CD14-positive monocyte (primary cell): Measurements from ENCODE around the gene SULT1A2. TPM values are rescaled to one million over a fixed set of nuclear protein-coding genes. Genes with fewer than 3 reads are reported as not detected.
"Not testable (repeated sequence)": the region's sequence is repeated elsewhere in the genome, so short reads cannot be mapped to it uniquely, and the experiment has no call there.

Experiments
- DNase-seq, 3 donors: peaks; one replicate each; pipeline ENCODE4 v3.0.0-alpha.2; 2011 to 2022
- H2AFZ ChIP-seq: 2 replicates; pipeline ENCODE4 v1.6.0; 2012; ENCODE audit warnings: mild to moderate bottlenecking, low read depth, low read length, inconsistent platforms; ENCODE audit not compliant: insufficient read depth, poor library complexity, severe bottlenecking
- H3K27ac ChIP-seq, 2 donors: 1 replicate in 1 of 2; 2 replicates in 1 of 2; pipeline ENCODE4 v1.5.1; 2012 to 2013; ENCODE audit warnings: low read length in 2 of 2, control low read depth in 1 of 2, inconsistent platforms in 1 of 2, low read depth in 1 of 2, mild to moderate bottlenecking in 1 of 2
- H3K27me3 ChIP-seq, 2 donors: one replicate each; pipeline versions ENCODE4 v1.6.0 to v1.6.1; 2011 to 2013; ENCODE audit warnings: low read length in 2 of 2; ENCODE audit not compliant: control insufficient read depth in 2 of 2, insufficient read depth in 2 of 2
- H3K36me3 ChIP-seq, 2 donors: replicated peaks in 1 of 2; 1 replicate in 1 of 2; 2 replicates in 1 of 2; pipeline versions ENCODE4 v1.5.1 to v1.6.1; 2012 to 2013; ENCODE audit warnings: low read length in 2 of 2, control low read depth in 1 of 2, inconsistent platforms in 1 of 2, mild to moderate bottlenecking in 1 of 2; ENCODE audit not compliant: insufficient read depth in 2 of 2, control insufficient read depth in 1 of 2
- H3K4me1 ChIP-seq, 2 donors: 1 replicate in 1 of 2; 2 replicates in 1 of 2; pipeline versions ENCODE4 v1.5.1 to v1.6.1; 2012 to 2013; ENCODE audit warnings: low read length in 2 of 2, control low read depth in 1 of 2, inconsistent platforms in 1 of 2, mild to moderate bottlenecking in 1 of 2, moderate library complexity in 1 of 2; ENCODE audit not compliant: insufficient read depth in 2 of 2, control insufficient read depth in 1 of 2
- H3K4me2 ChIP-seq: replicated peaks from 2 replicates; pipeline ENCODE3; 2012; ENCODE audit warnings: low read length, moderate library complexity, mild to moderate bottlenecking; ENCODE audit not compliant: poor library complexity, severe bottlenecking; ENCODE audit errors: extremely low read depth
- H3K4me3 ChIP-seq, 3 experiments: fragments of 200-600 bp in 1 of 3; sonication (generic) in 1 of 3; replicated peaks in 1 of 3; 1 replicate in 2 of 3; 2 replicates in 1 of 3; pipeline ENCODE4 v1.5.1; 2011 to 2013; ENCODE audit warnings: low read length in 3 of 3, mild to moderate bottlenecking in 3 of 3, control low read depth in 2 of 3, low read depth in 2 of 3, inconsistent platforms in 1 of 3, moderate library complexity in 1 of 3
- H3K79me2 ChIP-seq: 2 replicates; pipeline ENCODE4 v1.6.0; 2012; ENCODE audit warnings: mild to moderate bottlenecking, control low read depth, inconsistent platforms, low read length, moderate library complexity; ENCODE audit not compliant: insufficient read depth
- H3K9ac ChIP-seq: 2 replicates; pipeline ENCODE4 v1.6.0; 2017; ENCODE audit warnings: low read length, mild to moderate bottlenecking; ENCODE audit not compliant: insufficient read depth, poor library complexity, severe bottlenecking
- H3K9me3 ChIP-seq, 2 donors: replicated peaks in 1 of 2; 1 replicate in 1 of 2; 2 replicates in 1 of 2; pipeline versions ENCODE4 v1.5.1 to v1.6.1; 2012 to 2013; ENCODE audit warnings: low read length in 2 of 2, control low read depth in 1 of 2; ENCODE audit not compliant: control insufficient read depth in 1 of 2, insufficient read depth in 1 of 2
- H4K20me1 ChIP-seq: 2 replicates; pipeline ENCODE4 v1.6.0; 2012; ENCODE audit warnings: mild to moderate bottlenecking, low read length, control low read depth, moderate library complexity; ENCODE audit not compliant: insufficient read depth
- H3K27ac Mint-ChIP-seq, 7 donors: one replicate each; pipeline ENCODE4 v1.8.0; 2020; ENCODE audit warnings: mild to moderate bottlenecking in 7 of 7, mixed read lengths in 7 of 7, moderate library complexity in 6 of 7, inconsistent platforms in 2 of 7
- H3K27me3 Mint-ChIP-seq, 3 donors: one replicate each; pipeline ENCODE4 v1.8.0; 2021 to 2022; ENCODE audit warnings: low read depth in 3 of 3, mild to moderate bottlenecking in 3 of 3, mixed read lengths in 3 of 3, moderate library complexity in 3 of 3, inconsistent platforms in 1 of 3
- H3K36me3 Mint-ChIP-seq, 2 donors: one replicate each; pipeline ENCODE4 v1.8.0; 2020; ENCODE audit warnings: mixed read lengths in 2 of 2, inconsistent platforms in 1 of 2, mild to moderate bottlenecking in 1 of 2
- H3K4me1 Mint-ChIP-seq: one replicate; pipeline ENCODE4 v1.8.0; 2020; ENCODE audit warnings: mild to moderate bottlenecking, mixed read lengths
- H3K4me3 Mint-ChIP-seq, 2 donors: one replicate each; pipeline ENCODE4 v1.8.0; 2020; ENCODE audit warnings: mild to moderate bottlenecking in 2 of 2, mixed read lengths in 2 of 2, moderate library complexity in 1 of 2
- H3K9me3 Mint-ChIP-seq, 7 donors: one replicate each; pipeline ENCODE4 v1.8.0; 2020 to 2022; ENCODE audit warnings: mixed read lengths in 7 of 7, mild to moderate bottlenecking in 6 of 7, moderate library complexity in 6 of 7, inconsistent platforms in 2 of 7
- WGBS: methylation state at CpG from one replicate; pipeline ENCODE4 v1.1.5; 2013; ENCODE audit warnings: missing lambda C conversion rate; ENCODE audit not compliant: insufficient coverage; 5-methylcytosine and 5-hydroxymethylcytosine counted together
- intact Hi-C, 2 donors: fragments of 100-400 bp; cut with micrococcal nuclease; formaldehyde crosslinking; loops; one replicate each; pipeline versions ENCODE4 v1.15.0 to v1.15.1; 2023
- polyA plus RNA-seq, 3 donors: library from polyadenylated mRNA; depleted of rRNA in 1 of 3; unstranded in 2 of 3; stranded (reverse) in 1 of 3; fragments of 300-500 nt in 2 of 3; fragments of >200 nt in 1 of 3; fragmentation: Illumina TruSeq in 2 of 3; gene quantifications; 1 replicate in 2 of 3; 2 replicates in 1 of 3; pipeline ENCODE4 v1.2.3, GENCODE V29; 2012 to 2021

The SULT1A2 gene
- polyA plus RNA-seq, 3 donors = 1.1 to 4.6 TPM; not detected in 1

GRCh38 chr16:28608867-28609596 is 12.2 kb upstream of the SULT1A2 start:
- peak overlapping the region; percentile 69 for H3K4me2 ChIP-seq
- Mint-ChIP-seq H3K36me3 (peaks cover 39 to 47% of the 10 kb centered on the region in 2 donors), H3K4me1 (peaks cover 41% of the 10 kb centered on the region), H3K4me3 (peak overlapping the region; percentile 91 to 98), H3K27ac (peak overlapping the region; percentile 89 to 97 (median 95))
- H2AFZ ChIP-seq, H3K9me3 ChIP-seq, H3K9me3 Mint-ChIP-seq, H3K27me3 Mint-ChIP-seq, H3K27me3 ChIP-seq, intact Hi-C loops: not testable (repeated sequence)
- DNase-seq = peak in 2 of 3 donors; percentile 52 to 78
- peaks cover 18 to 27% of the 10 kb centered on the region in 2 donors for H3K36me3 ChIP-seq
- peak overlapping the region; percentile 64 for H3K9ac ChIP-seq
- peaks cover 18% of the 10 kb centered on the region for H4K20me1 ChIP-seq
- WGBS = 54% methylated on average over 3 of the region's 11 CpGs
- peak overlapping the region; percentile 45 to 77 for H3K27ac ChIP-seq
- peaks cover 31% of the 10 kb centered on the region for H3K79me2 ChIP-seq
- H3K4me1 ChIP-seq = peaks cover 32 to 38% of the 10 kb centered on the region in 2 donors
- peak overlapping the region; percentile 46 to 79 (median 56) for H3K4me3 ChIP-seq

GRCh38 chr16:28608496-28608808 is 11.6 kb upstream of the SULT1A2 start:
- not testable (repeated sequence) for H3K27me3 Mint-ChIP-seq
- peak overlapping the region in 1 of 2 donors; percentile 77 for H3K27ac ChIP-seq

GRCh38 chr16:28607681-28608495 is 11.0 kb upstream of the SULT1A2 start:
- peak overlapping the region in 1 of 3 experiments; percentile 79 for H3K4me3 ChIP-seq
- peaks cover 18% of the 10 kb centered on the region for H4K20me1 ChIP-seq
- 100% methylated on average over 3 of the region's 10 CpGs for WGBS
- H3K27me3 Mint-ChIP-seq, H3K9me3 ChIP-seq, H3K9me3 Mint-ChIP-seq, H3K27me3 ChIP-seq, H3K9ac ChIP-seq, DNase-seq, intact Hi-C loops, H2AFZ ChIP-seq: not testable (repeated sequence)
- H3K4me3 Mint-ChIP-seq = peak overlapping the region in 1 of 2 donors; percentile 57
- H3K27ac Mint-ChIP-seq = peak overlapping the region in 6 of 7 donors; percentile 27 to 96 (median 68)
- peaks cover 46 to 57% of the 10 kb centered on the region in 2 donors for H3K36me3 Mint-ChIP-seq
- H3K79me2 ChIP-seq = peaks cover 31% of the 10 kb centered on the region
- H3K27ac ChIP-seq = peak overlapping the region in 1 of 2 donors; percentile 77
- H3K4me1 ChIP-seq = peaks cover 32 to 38% of the 10 kb centered on the region in 2 donors
- peaks cover 47% of the 10 kb centered on the region for H3K4me1 Mint-ChIP-seq
- peak overlapping the region; percentile 15 for H3K4me2 ChIP-seq
- peaks cover 18 to 28% of the 10 kb centered on the region in 2 donors for H3K36me3 ChIP-seq

More at GRCh38 chr16:28608496-28608808, 11.6 kb upstream of the SULT1A2 start:
- peaks cover 32 to 38% of the 10 kb centered on the region in 2 donors for H3K4me1 ChIP-seq
- H3K9me3 Mint-ChIP-seq, DNase-seq, intact Hi-C loops, H2AFZ ChIP-seq, H3K9me3 ChIP-seq, H3K9ac ChIP-seq, H3K27me3 ChIP-seq: not testable (repeated sequence)
- peaks cover 44% of the 10 kb centered on the region for H3K4me1 Mint-ChIP-seq
- peak overlapping the region; percentile 15 for H3K4me2 ChIP-seq
- H4K20me1 ChIP-seq = peaks cover 18% of the 10 kb centered on the region
- peaks cover 18 to 28% of the 10 kb centered on the region in 2 donors for H3K36me3 ChIP-seq
- no CpG with 5 or more reads among the region's 7 CpGs for WGBS
- peaks cover 31% of the 10 kb centered on the region for H3K79me2 ChIP-seq
- peak overlapping the region in 6 of 7 donors; percentile 27 to 96 (median 68) for H3K27ac Mint-ChIP-seq
- peak overlapping the region in 1 of 2 donors; percentile 57 for H3K4me3 Mint-ChIP-seq
- peaks cover 45 to 53% of the 10 kb centered on the region in 2 donors for H3K36me3 Mint-ChIP-seq
- H3K4me3 ChIP-seq = peak overlapping the region in 1 of 3 experiments; percentile 79
